Adrenal gland (tissue), 12 donors: Measurements from ENCODE around the gene PCDH12. TPM values are rescaled to one million over a fixed set of nuclear protein-coding genes. Genes with fewer than 3 reads are reported as not detected.

ENCODE experiments used
- DNase-seq, 7 donors: peaks; one replicate each; pipeline ENCODE4 v3.0.0-alpha.2; 2019 to 2020
- H3K27ac ChIP-seq, 5 donors: fragments of 200-600 bp; sonication (generic) in 4 of 5; 1 replicate in 3 of 5; 2 replicates in 2 of 5; pipeline versions ENCODE4 v1.5.1 to v1.8.0; 2016 to 2020; ENCODE audit warnings: mild to moderate bottlenecking in 1 of 5
- H3K27me3 ChIP-seq: fragments of 200-600 bp; 2 replicates; pipeline ENCODE4 v1.8.0; 2021
- H3K36me3 ChIP-seq, 2 donors: fragments of 200-600 bp; replicated peaks in 1 of 2; 1 replicate in 1 of 2; 2 replicates in 1 of 2; pipeline versions ENCODE4 v1.5.1 to v1.8.0; 2018 to 2022
- H3K4me1 ChIP-seq, 2 donors: fragments of 200-600 bp; replicated peaks in 1 of 2; 1 replicate in 1 of 2; 2 replicates in 1 of 2; pipeline versions ENCODE4 v1.5.1 to v1.8.0; 2018 to 2021
- H3K4me3 ChIP-seq, 4 donors: fragments of 200-600 bp; sonication (generic) in 3 of 4; one replicate each; pipeline ENCODE4 v1.5.1; 2016 to 2018
- H3K9me3 ChIP-seq, 3 donors: fragments of 200-600 bp; sonication (generic) in 1 of 3; replicated peaks in 1 of 3; 1 replicate in 2 of 3; 2 replicates in 1 of 3; pipeline versions ENCODE4 v1.5.1 to v1.8.0; 2016 to 2021
- CTCF ChIP-seq, 6 experiments: fragments of 450-650 bp in 4 of 6; fragments of 200-600 bp in 2 of 6; sonication (generic) in 1 of 6; IDR thresholded peaks; 1 replicate in 5 of 6; 2 replicates in 1 of 6; pipeline versions ENCODE4 v1.5.1 to v1.8.0; 2016 to 2021; ENCODE audit warnings: antibody characterized with exemption in 6 of 6, mild to moderate bottlenecking in 2 of 6, moderate library complexity in 1 of 6
- POLR2A ChIP-seq, 2 donors: fragments of 450-650 bp; IDR thresholded peaks; one replicate each; pipeline ENCODE4 v1.6.1; 2017; ENCODE audit warnings: antibody characterized with exemption in 2 of 2, mild to moderate bottlenecking in 2 of 2, moderate library complexity in 1 of 2
- WGBS, 4 donors: extraction: QIAGEN DNeasy Blood & Tissue Kit in 2 of 4; methylation state at CpG; one replicate each; pipeline versions ENCODE4 v1.1.5 to v1.1.7; 2013 to 2017; 5-methylcytosine and 5-hydroxymethylcytosine counted together
- intact Hi-C, 2 donors: fragments of 100-400 bp; cut with DNase I; formaldehyde crosslinking; loops; one replicate each; pipeline versions ENCODE4 v1.14.1 to v1.15.0; 2022 to 2023
- polyA plus RNA-seq, 3 donors: library from polyadenylated mRNA; stranded (reverse); fragments of 200-250 nt in 2 of 3; fragments of 350-450 nt in 1 of 3; fragmentation: Illumina TruSeq in 1 of 3; extraction: RNeasy Lipid Tissue Mini Kit (QIAGEN cat#74804) in 1 of 3; gene quantifications; one replicate each; pipeline ENCODE4 v1.2.3, GENCODE V29; 2013 to 2014
- total RNA-seq, 9 donors: library from RNA; depleted of rRNA in 4 of 9; stranded (reverse); fragments of >200 nt in 4 of 9; fragments of 120-200 nt in 1 of 9; fragmentation: NEBNext Ultra II Directional in 1 of 9; extraction: Animal tissue kit (Norgen Biotek cat#: 25700) in 1 of 9; gene quantifications; one replicate each; pipeline versions ENCODE4 v1.1.0 to v1.2.4, GENCODE V29; 2013 to 2023
- donor health status: healthy with polysubstance abuse.
- donor health status: Bipolar disorder and iron deficiency.
- donor health status: DM: yes; HTN: yes; CAD: no.
- donor health status: DM: no; HTN: no; CAD: no.
- donor health status: DM: no; HTN: no; CAD: no.
- donor health status: DM: yes; HTN: yes; CAD: no.

PCDH12 gene
- total and polyA plus RNA-seq, 12 donors: 3.3 to 18.4 (median 11.3) TPM

GRCh38 chr5:141986072-141986471 is 28.1 kb upstream of the PCDH12 start:
- H3K9me3 ChIP-seq: no peaks in the 10 kb centered on the region
- no peak for DNase-seq
- no peaks in the 10 kb centered on the region for H3K4me1 ChIP-seq
- no peak for TF ChIP-seq CTCF (IDR thresholded peaks at IDR 0.05)
- TF ChIP-seq POLR2A (IDR thresholded peaks at IDR 0.05): no peak
- H3K27ac ChIP-seq: no peak overlapping the region
- no peak overlapping the region for H3K4me3 ChIP-seq
- H3K36me3 ChIP-seq: peaks cover 0 to 81% of the 10 kb centered on the region in 2 donors
- intact Hi-C loops: no loop called here
- H3K27me3 ChIP-seq: no peaks in the 10 kb centered on the region

GRCh38 chr5:141982626-141983025 is 24.6 kb upstream of the PCDH12 start:
- Histone ChIP-seq H3K27me3 (no peaks in the 10 kb centered on the region), H3K4me1 (peaks cover 0 to 2% of the 10 kb centered on the region in 2 donors), H3K36me3 (peaks cover 0 to 93% of the 10 kb centered on the region in 2 donors), H3K27ac (no peak overlapping the region), H3K4me3 (no peak overlapping the region), H3K9me3 (no peaks in the 10 kb centered on the region)
- no peak for DNase-seq
- intact Hi-C loops: no loop called here
- 47 to 70% (median 48%) methylated on average over 2 of the region's 2 CpGs for WGBS, 4 donors
- TF ChIP-seq CTCF (IDR thresholded peaks at IDR 0.05) (no peak), POLR2A (IDR thresholded peaks at IDR 0.05) (no peak)

GRCh38 chr5:141978389-141978788 is 20.4 kb upstream of the PCDH12 start:
- peaks cover 0 to 78% of the 10 kb centered on the region in 2 donors for H3K36me3 ChIP-seq
- no peak overlapping the region for H3K27ac ChIP-seq
- intact Hi-C loops: no loop called here
- no peak overlapping the region for H3K4me3 ChIP-seq
- no peak for TF ChIP-seq POLR2A (IDR thresholded peaks at IDR 0.05)
- TF ChIP-seq CTCF (IDR thresholded peaks at IDR 0.05): no peak
- no peak for DNase-seq
- peaks cover 0 to 23% of the 10 kb centered on the region in 2 donors for H3K4me1 ChIP-seq
- H3K27me3 ChIP-seq: no peaks in the 10 kb centered on the region
- no peaks in the 10 kb centered on the region for H3K9me3 ChIP-seq

- H3K27me3 ChIP-seq: no peaks in the 10 kb centered on the region
- H3K36me3 ChIP-seq: peaks cover 0 to 69% of the 10 kb centered on the region in 2 donors
- TF ChIP-seq CTCF (IDR thresholded peaks at IDR 0.05) (no peak), POLR2A (IDR thresholded peaks at IDR 0.05) (no peak)
- peaks cover 0 to 36% of the 10 kb centered on the region in 2 donors for H3K4me1 ChIP-seq
- H3K4me3 ChIP-seq: no peak overlapping the region
- H3K9me3 ChIP-seq: no peaks in the 10 kb centered on the region
- intact Hi-C loops: no loop called here
- DNase-seq: no peak
- WGBS, 4 donors: 93 to 96% (median 96%) methylated on average over 6 of the region's 6 CpGs
- no peak overlapping the region for H3K27ac ChIP-seq
Observed at GRCh38 chr5:141976176-141976575, 18.2 kb upstream of the PCDH12 start.
